K562 (cell line): Measurements from ENCODE around the gene REX1BD. TPM values are rescaled to one million over a fixed set of nuclear protein-coding genes. Genes with fewer than 3 reads are reported as not detected.

Experiments used
- CAMTA2 ChIP-seq: fragments of 250-450 bp; sonication (Bioruptor Pico); conservative IDR thresholded peaks from 2 replicates; pipeline ENCODE4 v1.5.1; 2022
- CBFA2T2 ChIP-seq: fragments of 450-650 bp; conservative IDR thresholded peaks from 2 replicates; pipeline ENCODE4 v1.6.1; 2017; ENCODE audit warnings: mild to moderate bottlenecking
- E2F4 ChIP-seq: sonication (generic); formaldehyde crosslinking; IDR thresholded peaks from 2 replicates; pipeline ENCODE4 v1.8.0; 2022; ENCODE audit warnings: mild to moderate bottlenecking, low read depth, missing genetic modification reagents
- GTF2E2 ChIP-seq: fragments of 200-800 bp; sonication (Bioruptor generic); IDR thresholded peaks from 2 replicates; pipeline ENCODE4 v1.6.1; 2016; ENCODE audit warnings: missing genetic modification characterization, missing compliant biosample characterization
- LARP7 ChIP-seq: fragments of 450-650 bp; IDR thresholded peaks from 2 replicates; pipeline ENCODE4 v1.6.1; 2016
- MCM7 ChIP-seq, 2 experiments: fragments of 450-650 bp; IDR thresholded peaks; 2 replicates each; pipeline ENCODE4 v1.6.1; 2016 to 2018
- NRF1 ChIP-seq, 2 experiments: fragments of 450-650 bp; IDR thresholded peaks in 1 of 2; conservative IDR thresholded peaks in 1 of 2; 2 replicates each; pipeline ENCODE4 v1.6.1; 2014; ENCODE audit warnings: mild to moderate bottlenecking in 2 of 2
- PTRF ChIP-seq: fragments of 450-650 bp; IDR thresholded peaks from 2 replicates; pipeline ENCODE4 v1.6.1; 2016; ENCODE audit warnings: mild to moderate bottlenecking, missing genetic modification characterization, missing compliant biosample characterization
- RBM14 ChIP-seq: fragments of 200-400 bp; formaldehyde crosslinking; IDR thresholded peaks from 2 replicates; pipeline ENCODE4 v1.6.1; 2018; ENCODE audit warnings: low read depth, mild to moderate bottlenecking, low read length, moderate library complexity, borderline replicate concordance; ENCODE audit not compliant: insufficient read depth
- THAP7 ChIP-seq: fragments of 250-450 bp; sonication (Bioruptor Pico); IDR thresholded peaks from 2 replicates; pipeline ENCODE4 v1.5.0; 2021
- ZBTB33 ChIP-seq: sonication (generic); formaldehyde crosslinking; IDR thresholded peaks from 2 replicates; pipeline ENCODE4 v1.8.1; 2023; ENCODE audit warnings: mild to moderate bottlenecking, missing genetic modification reagents
- ZC3H11A ChIP-seq: IDR thresholded peaks from 2 replicates; pipeline ENCODE4 v1.6.1; 2012; ENCODE audit warnings: low read depth, low read length, improper control_type of control experiment
- ZNF174 ChIP-seq: fragments of 250-450 bp; sonication (Bioruptor Pico); IDR thresholded peaks from 2 replicates; pipeline ENCODE4 v1.4.0; 2020; ENCODE audit warnings: mild to moderate bottlenecking
- ZNF316 ChIP-seq: fragments of 450-650 bp; IDR thresholded peaks from 2 replicates; pipeline ENCODE4 v1.6.1; 2016
- polyA plus RNA-seq, 8 experiments: library from polyadenylated mRNA; depleted of rRNA in 4 of 8; stranded (reverse) in 5 of 8; unstranded in 3 of 8; fragments of >200 nt; fragmentation: Nextera tagmentation in 2 of 8; fragmentation: Illumina TruSeq in 1 of 8; extraction: Ambion mirVana in 2 of 8; extraction: Trizol in 1 of 8; gene quantifications; 2 replicates each; pipeline versions ENCODE4 v1.2.1 to v1.2.3, GENCODE V29; 2011 to 2014; ENCODE audit warnings: inconsistent platforms in 1 of 8, missing spikeins in 1 of 8
- total RNA-seq, 7 experiments: library from RNA; depleted of rRNA in 6 of 7; stranded (reverse); fragments of >200 nt in 6 of 7; fragmentation: Illumina TruSeq in 2 of 7; extraction: Trizol in 2 of 7; gene quantifications; 2 replicates each; pipeline versions ENCODE4 v1.2.1 to v1.2.3, GENCODE V29; 2011 to 2021; ENCODE audit warnings: low replicate concordance in 1 of 7
- TF ChIP-seq, protein P1 (sequence below), 3 experiments: fragments of 200-800 bp in 1 of 3; sonication (Bioruptor generic) in 1 of 3; sonication (generic) in 1 of 3; formaldehyde crosslinking in 1 of 3; IDR thresholded peaks; 2 replicates each; pipeline versions ENCODE4 v1.6.1 to v1.8.0; 2016 to 2022; ENCODE audit warnings: mild to moderate bottlenecking in 2 of 3, missing compliant biosample characterization in 2 of 3, missing genetic modification characterization in 2 of 3, missing genetic modification reagents in 1 of 3
- TF ChIP-seq, protein P2 (sequence below): fragments of 250-450 bp; sonication (Bioruptor Pico); IDR thresholded peaks from 2 replicates; pipeline ENCODE4 v1.8.0; 2022; ENCODE audit warnings: inconsistent platforms, mild to moderate bottlenecking, moderate library complexity, borderline replicate concordance
- TF ChIP-seq, protein P3 (sequence below): fragments of 450-650 bp; IDR thresholded peaks from 2 replicates; pipeline ENCODE4 v1.6.1; 2018; ENCODE audit not compliant: partially characterized antibody

Gene REX1BD
- total and polyA plus RNA-seq, 9 of the 15 experiments (the other 6 are each of a cell fraction or from before 2014, with no cell fraction given): 1.9 to 136 (median 13.8) TPM

DNA sequence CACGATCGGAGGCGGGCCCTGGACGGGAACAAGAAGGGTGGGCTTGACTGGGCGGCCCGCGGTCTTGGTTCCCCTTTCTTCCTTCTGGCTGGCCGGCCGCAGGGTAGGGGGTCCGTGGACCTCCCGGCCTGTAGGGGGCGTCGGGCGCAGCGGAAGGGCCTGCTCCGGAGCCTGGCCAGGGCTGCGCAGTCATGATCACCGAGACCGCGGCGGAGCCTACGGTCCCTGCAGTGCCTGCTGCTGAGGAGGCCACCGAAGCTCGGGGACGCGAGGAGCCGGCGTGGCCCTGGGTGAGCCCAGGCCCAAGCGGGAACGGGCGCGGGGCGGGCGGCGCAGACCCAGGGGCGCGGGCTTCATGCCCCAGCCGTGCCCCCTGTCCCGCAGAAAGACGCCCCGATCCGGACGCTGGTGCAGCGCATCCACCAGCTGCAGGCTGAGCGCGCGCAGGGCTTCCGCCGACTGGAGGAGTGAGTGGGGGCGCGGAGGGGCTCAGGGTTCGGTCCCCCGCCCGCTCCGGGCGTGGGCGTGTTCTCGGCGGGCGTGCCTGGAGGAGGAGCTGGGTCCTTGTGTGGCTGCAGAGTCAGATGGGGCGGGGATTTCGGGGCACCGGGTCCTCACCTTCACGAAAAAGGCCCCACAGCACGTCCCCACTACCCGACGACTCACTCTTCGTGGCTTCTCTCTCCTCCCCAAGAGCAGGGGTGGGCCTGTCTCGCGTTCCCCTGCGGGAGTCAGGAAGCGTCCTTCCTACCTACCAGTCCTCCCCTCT lies at the start of gene REX1BD (continued):
- TF ChIP-seq ZBTB33 (CRISPR knock-in tag) (peak; percentile 89), PTRF (tag) (no peak), ZNF316 (peak; percentile 65), E2F4 (CRISPR knock-in tag) (peak; percentile 43), CAMTA2 (CRISPR knock-in tag) (0 out of 2 replicates have a peak, but pooled peaks have one; percentile 60), ZNF174 (CRISPR knock-in tag) (no peak), RBM14 (0 out of 2 replicates have a peak, but pooled peaks have one; percentile 32), MCM7 (IDR thresholded peaks at IDR 0.05) (no peak), THAP7 (no peak), LARP7 (no peak), NRF1 (conservative IDR thresholded peaks at IDR 0.05 in 1 of 2, IDR thresholded peaks at IDR 0.05 in 1 of 2) (peak; percentile 69 to 79), GTF2E2 (tag) (no peak; the same call in 1 of the 2 replicates), ZC3H11A (no peak), CBFA2T2 (no peak; the same call in 1 of the 2 replicates)
- TF ChIP-seq, protein P1, sequence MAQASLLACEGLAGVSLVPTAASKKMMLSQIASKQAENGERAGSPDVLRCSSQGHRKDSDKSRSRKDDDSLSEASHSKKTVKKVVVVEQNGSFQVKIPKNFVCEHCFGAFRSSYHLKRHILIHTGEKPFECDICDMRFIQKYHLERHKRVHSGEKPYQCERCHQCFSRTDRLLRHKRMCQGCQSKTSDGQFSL (CRISPR knock-in tag; IDR thresholded peaks at IDR 0.05): peak; percentile 88
- TF ChIP-seq, protein P1 (tag; IDR thresholded peaks at IDR 0.05): no peak
- TF ChIP-seq, protein P2, sequence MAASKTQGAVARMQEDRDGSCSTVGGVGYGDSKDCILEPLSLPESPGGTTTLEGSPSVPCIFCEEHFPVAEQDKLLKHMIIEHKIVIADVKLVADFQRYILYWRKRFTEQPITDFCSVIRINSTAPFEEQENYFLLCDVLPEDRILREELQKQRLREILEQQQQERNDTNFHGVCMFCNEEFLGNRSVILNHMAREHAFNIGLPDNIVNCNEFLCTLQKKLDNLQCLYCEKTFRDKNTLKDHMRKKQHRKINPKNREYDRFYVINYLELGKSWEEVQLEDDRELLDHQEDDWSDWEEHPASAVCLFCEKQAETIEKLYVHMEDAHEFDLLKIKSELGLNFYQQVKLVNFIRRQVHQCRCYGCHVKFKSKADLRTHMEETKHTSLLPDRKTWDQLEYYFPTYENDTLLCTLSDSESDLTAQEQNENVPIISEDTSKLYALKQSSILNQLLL: no peak
- TF ChIP-seq, protein P3, sequence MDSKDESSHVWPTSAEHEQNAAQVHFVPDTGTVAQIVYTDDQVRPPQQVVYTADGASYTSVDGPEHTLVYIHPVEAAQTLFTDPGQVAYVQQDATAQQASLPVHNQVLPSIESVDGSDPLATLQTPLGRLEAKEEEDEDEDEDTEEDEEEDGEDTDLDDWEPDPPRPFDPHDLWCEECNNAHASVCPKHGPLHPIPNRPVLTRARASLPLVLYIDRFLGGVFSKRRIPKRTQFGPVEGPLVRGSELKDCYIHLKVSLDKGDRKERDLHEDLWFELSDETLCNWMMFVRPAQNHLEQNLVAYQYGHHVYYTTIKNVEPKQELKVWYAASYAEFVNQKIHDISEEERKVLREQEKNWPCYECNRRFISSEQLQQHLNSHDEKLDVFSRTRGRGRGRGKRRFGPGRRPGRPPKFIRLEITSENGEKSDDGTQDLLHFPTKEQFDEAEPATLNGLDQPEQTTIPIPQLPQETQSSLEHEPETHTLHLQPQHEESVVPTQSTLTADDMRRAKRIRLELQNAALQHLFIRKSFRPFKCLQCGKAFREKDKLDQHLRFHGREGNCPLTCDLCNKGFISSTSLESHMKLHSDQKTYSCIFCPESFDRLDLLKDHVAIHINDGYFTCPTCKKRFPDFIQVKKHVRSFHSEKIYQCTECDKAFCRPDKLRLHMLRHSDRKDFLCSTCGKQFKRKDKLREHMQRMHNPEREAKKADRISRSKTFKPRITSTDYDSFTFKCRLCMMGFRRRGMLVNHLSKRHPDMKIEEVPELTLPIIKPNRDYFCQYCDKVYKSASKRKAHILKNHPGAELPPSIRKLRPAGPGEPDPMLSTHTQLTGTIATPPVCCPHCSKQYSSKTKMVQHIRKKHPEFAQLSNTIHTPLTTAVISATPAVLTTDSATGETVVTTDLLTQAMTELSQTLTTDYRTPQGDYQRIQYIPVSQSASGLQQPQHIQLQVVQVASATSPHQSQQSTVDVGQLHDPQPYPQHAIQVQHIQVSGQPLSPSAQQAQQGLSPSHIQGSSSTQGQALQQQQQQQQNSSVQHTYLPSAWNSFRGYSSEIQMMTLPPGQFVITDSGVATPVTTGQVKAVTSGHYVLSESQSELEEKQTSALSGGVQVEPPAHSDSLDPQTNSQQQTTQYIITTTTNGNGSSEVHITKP: peak; percentile 10
